ENCODE measurements around the gene MACROD2.

The MACROD2 gene

GRCh38 chr20:14415467-14415866 is 420.2 kb downstream of the MACROD2 start:
- CTCF ChIA-PET = interaction anchor here (0.7 to 1.2 kb wide), 2 partner anchors 17 to 1517 kb away, joined by 3 read pairs; no protein-coding TSS in a partner anchor

DNA sequence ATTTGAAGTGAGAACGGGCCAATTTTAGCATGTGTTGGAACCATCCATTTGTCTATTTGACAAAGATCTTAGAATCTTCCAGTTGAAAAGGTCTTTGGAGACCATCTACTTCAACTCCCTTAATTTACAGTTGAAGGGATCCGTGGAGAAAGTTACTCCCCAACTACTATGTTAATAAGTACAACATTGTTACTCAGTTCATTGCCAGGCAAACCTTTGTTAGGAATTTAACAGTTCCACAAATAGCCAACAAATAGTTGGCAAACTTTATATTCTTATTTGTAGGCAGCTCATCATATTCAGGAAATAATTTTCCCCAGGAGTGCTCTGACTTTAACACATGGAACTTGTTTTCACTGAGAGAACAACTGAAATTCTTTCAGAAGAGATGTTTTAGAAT is 423.1 kb downstream of the MACROD2 start:
- Histone ChIP-seq H3K9me3 (ENCODE audit: control insufficient read depth, insufficient read depth, low read depth, low read length) (no peaks in the 10 kb centered on the region), H3K36me3 (ENCODE audit: control insufficient read depth in 2 of 2, insufficient read depth in 1 of 2, low read length in 2 of 2) (no peaks in the 10 kb centered on the region), H3K4me1 (ENCODE audit: control insufficient read depth, insufficient read depth, low read length) (peaks cover 4% of the 10 kb centered on the region; the same call in 1 of the 2 replicates), H3K4me3 (ENCODE audit: low read depth, low read length) (no peak overlapping the region), H3K27ac (ENCODE audit: extremely low read depth, low read depth, low read length) (no peak overlapping the region)
- CTCF ChIA-PET = no interaction called here
- POLR2A ChIA-PET = no interaction called here
- TF ChIP-seq ZNF391 (tag by site-specific recombination; IDR thresholded peaks at IDR 0.05; ENCODE audit: borderline replicate concordance, low read depth) (no peak), SP7 (tag by site-specific recombination; IDR thresholded peaks at IDR 0.05) (no peak), ZNF184 (tag by site-specific recombination; IDR thresholded peaks at IDR 0.05) (no peak), WT1 (tag by site-specific recombination; IDR thresholded peaks at IDR 0.05) (no peak), ZNF555 (tag by site-specific recombination; conservative IDR thresholded peaks at IDR 0.05) (no peak)

More at GRCh38 chr20:14415467-14415866, 420.2 kb downstream of the MACROD2 start:
- Histone ChIP-seq H3K27ac (ENCODE audit: extremely low read depth, low read depth, low read length) (no peak overlapping the region), H3K36me3 (ENCODE audit: control insufficient read depth in 2 of 2, insufficient read depth in 1 of 2, low read length in 2 of 2) (no peaks in the 10 kb centered on the region), H3K4me1 (ENCODE audit: control insufficient read depth, insufficient read depth, low read length) (peaks cover 4% of the 10 kb centered on the region; the same call in 1 of the 2 replicates), H3K9me3 (ENCODE audit: control insufficient read depth, insufficient read depth, low read depth, low read length) (no peaks in the 10 kb centered on the region), H3K4me3 (ENCODE audit: low read depth, low read length) (no peak overlapping the region)
- peak; percentile 93 for TF ChIP-seq SCRT1 (tag by site-specific recombination; IDR thresholded peaks at IDR 0.05; ENCODE audit: borderline replicate concordance)
- no peak for TF ChIP-seq ZNF571 (tag by site-specific recombination; IDR thresholded peaks at IDR 0.05)
- peak; percentile 64; the same call in 1 of the 2 replicates for TF ChIP-seq PRDM6 (tag by site-specific recombination; IDR thresholded peaks at IDR 0.05)
- TF ChIP-seq GLIS2 (tag by site-specific recombination; IDR thresholded peaks at IDR 0.05) = no peak
- no peak for TF ChIP-seq ZNF677 (tag by site-specific recombination; IDR thresholded peaks at IDR 0.05)
- TF ChIP-seq HOXD13 (CRISPR knock-in tag; IDR thresholded peaks at IDR 0.05; ENCODE audit: borderline replicate concordance) = no peak
- TF ChIP-seq ZFP3 (tag by site-specific recombination; IDR thresholded peaks at IDR 0.05; ENCODE audit: low read depth) = no peak
- TF ChIP-seq IKZF3 (tag by site-specific recombination; IDR thresholded peaks at IDR 0.05) = no peak
- TF ChIP-seq SP7 (tag by site-specific recombination; IDR thresholded peaks at IDR 0.05) = peak; percentile 75
- TF ChIP-seq ZBTB7A (tag by site-specific recombination; IDR thresholded peaks at IDR 0.05; ENCODE audit: low read depth) = no peak
- no peak for TF ChIP-seq KLF9 (tag by site-specific recombination; IDR thresholded peaks at IDR 0.05; ENCODE audit: low read depth)
- TF ChIP-seq MYNN (tag by site-specific recombination; IDR thresholded peaks at IDR 0.05; ENCODE audit: borderline replicate concordance) = no peak
- no peak for TF ChIP-seq ZSCAN16 (tag by site-specific recombination; IDR thresholded peaks at IDR 0.05)
- TF ChIP-seq ZNF184 (tag by site-specific recombination; IDR thresholded peaks at IDR 0.05) = no peak
- no peak for TF ChIP-seq ZNF560 (tag by site-specific recombination; IDR thresholded peaks at IDR 0.05; ENCODE audit: borderline replicate concordance)
- peak; percentile 92 for TF ChIP-seq SCRT2 (tag by site-specific recombination; IDR thresholded peaks at IDR 0.05)
- no peak for TF ChIP-seq ZNF121 (tag by site-specific recombination; IDR thresholded peaks at IDR 0.05)
- no peak for TF ChIP-seq GLI4 (tag by site-specific recombination; IDR thresholded peaks at IDR 0.05)
- POLR2A ChIA-PET = interaction anchor here (0.7 to 0.9 kb wide), 2 partner anchors 78 to 221 kb away, joined by 3 to 4 read pairs; partner anchors contain the start of gene FLRT3

DNA sequence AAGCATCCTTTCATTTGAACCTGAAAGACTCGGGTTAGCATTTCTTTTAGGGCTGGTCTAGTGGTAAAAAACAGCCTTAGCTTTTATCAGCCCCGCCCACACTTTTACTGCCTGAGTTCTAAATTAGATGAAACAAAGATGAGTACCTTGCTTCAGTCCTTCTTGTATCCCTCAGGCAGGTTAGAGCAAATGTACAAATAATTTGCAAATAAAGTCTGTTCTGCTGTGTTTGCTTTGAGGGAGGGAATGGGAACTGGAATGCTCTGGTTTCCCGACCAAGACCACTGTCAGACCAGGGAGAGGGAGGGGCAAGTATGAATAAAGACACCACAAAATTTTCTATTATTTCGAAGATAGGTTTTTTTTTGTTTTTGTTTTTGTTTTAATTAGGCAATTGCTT is 427.6 kb downstream of the MACROD2 start:
- no peaks in the 10 kb centered on the region for H3K36me3 ChIP-seq (ENCODE audit: control insufficient read depth in 2 of 2, insufficient read depth in 1 of 2, low read length in 2 of 2)
- TF ChIP-seq ZBTB1 (tag by site-specific recombination; IDR thresholded peaks at IDR 0.05) (no peak), ZNF391 (tag by site-specific recombination; IDR thresholded peaks at IDR 0.05; ENCODE audit: borderline replicate concordance, low read depth) (no peak), HOXD13 (CRISPR knock-in tag; IDR thresholded peaks at IDR 0.05; ENCODE audit: borderline replicate concordance) (no peak), ZSCAN5A (tag by site-specific recombination; IDR thresholded peaks at IDR 0.05) (no peak), ZNF791 (tag by site-specific recombination; IDR thresholded peaks at IDR 0.05) (no peak)
- no peaks in the 10 kb centered on the region for H3K9me3 ChIP-seq (ENCODE audit: control insufficient read depth, insufficient read depth, low read depth, low read length)
- POLR2A ChIA-PET = no interaction called here
- H3K27ac ChIP-seq (ENCODE audit: extremely low read depth, low read depth, low read length) = no peak overlapping the region
- no peak overlapping the region for H3K4me3 ChIP-seq (ENCODE audit: low read depth, low read length)
- CTCF ChIA-PET = no interaction called here
- H3K4me1 ChIP-seq (ENCODE audit: control insufficient read depth, insufficient read depth, low read length) = no peaks in the 10 kb centered on the region; the same call in 1 of the 2 replicates
